Measurements from ENCODE around the gene DPP6. TPM values are rescaled to one million over a fixed set of nuclear protein-coding genes. Genes with fewer than 3 reads are reported as not detected.

Gene DPP6
- total RNA-seq, 1 donor from 2014 or later, result 0.39 TPM

- Histone ChIP-seq H3K9ac (no peak overlapping the region), H3K79me2 (ENCODE audit: low read depth) (no peaks in the 10 kb centered on the region), H3F3A (ENCODE audit: low read depth) (no peaks in the 10 kb centered on the region), H2AFZ (replicated peaks) (no peak overlapping the region), H3K27me3 (no peaks in the 10 kb centered on the region), H3K4me3 (no peak overlapping the region), H4K20me1 (ENCODE audit: low read depth) (no peaks in the 10 kb centered on the region), H3K27ac (no peak overlapping the region), H3K4me2 (no peak overlapping the region), H3K9me3 (ENCODE audit: low read depth) (no peaks in the 10 kb centered on the region), H3K4me1 (no peaks in the 10 kb centered on the region), H3K36me3 (peaks cover 9% of the 10 kb centered on the region)
- no peak overlapping the region for H3K4me3 Mint-ChIP-seq
- H3K4me1 Mint-ChIP-seq, result no peaks in the 10 kb centered on the region
- H3K27me3 Mint-ChIP-seq (ENCODE audit: insufficient read depth, low read depth), result no peaks in the 10 kb centered on the region
- no peak for DNase-seq (ENCODE audit: low spot score)
- peaks cover 3% of the 10 kb centered on the region for H3K9me3 Mint-ChIP-seq
- no peak for TF ChIP-seq EZH2phosphoT487 (IDR thresholded peaks at IDR 0.05)
- no peak for TF ChIP-seq CTCF (IDR thresholded peaks at IDR 0.05)
- TF ChIP-seq EZH2 (IDR thresholded peaks at IDR 0.05), result no peak
- no peak overlapping the region for H3K27ac Mint-ChIP-seq
- peaks cover 25% of the 10 kb centered on the region for H3K36me3 Mint-ChIP-seq
These were observed 890.5 kb downstream of the DPP6 start for GRCh38 chr7:154942691-154943090.

Measured in neural progenitor cell (in vitro differentiated cells).